Calu3 (cell line): ENCODE measurements around the gene RSPRY1. TPM values are rescaled to one million over a fixed set of nuclear protein-coding genes. Genes with fewer than 3 reads are reported as not detected.

ENCODE experiments used
- BruUV-seq: library from RNA; stranded (reverse); fragments of 400-500 nt; replicated peaks from 2 replicates; lab custom pipeline; 2021; lab: Mats Ljungman, UMichigan
- CTCF ChIA-PET: fragments of 300-600 bp; sonication (Branson Sonifier 250); formaldehyde crosslinking; loops from one replicate; lab custom pipeline; 2022; ENCODE audit warnings: antibody characterized with exemption; lab: Charles Lee
- DNase-seq: peaks from one replicate; pipeline ENCODE4 v3.0.0; 2022
- H3K27ac Mint-ChIP-seq: one replicate; pipeline ENCODE4 v1.8.0; 2022; ENCODE audit warnings: mixed read lengths; ENCODE audit not compliant: unreplicated experiment
- H3K27me3 Mint-ChIP-seq: one replicate; pipeline ENCODE4 v1.8.0; 2022; ENCODE audit warnings: mixed read lengths; ENCODE audit not compliant: unreplicated experiment
- H3K36me3 Mint-ChIP-seq: one replicate; pipeline ENCODE4 v1.8.0; 2022; ENCODE audit warnings: mild to moderate bottlenecking, moderate library complexity, mixed read lengths; ENCODE audit not compliant: insufficient read depth, unreplicated experiment
- H3K4me1 Mint-ChIP-seq: one replicate; pipeline ENCODE4 v1.8.0; 2022; ENCODE audit warnings: mild to moderate bottlenecking, low read depth, mixed read lengths; ENCODE audit not compliant: unreplicated experiment
- H3K4me3 Mint-ChIP-seq: one replicate; pipeline ENCODE4 v1.8.0; 2022; ENCODE audit warnings: mild to moderate bottlenecking, low read depth, moderate library complexity, mixed read lengths; ENCODE audit not compliant: unreplicated experiment
- H3K9me3 Mint-ChIP-seq: one replicate; pipeline ENCODE4 v1.8.0; 2022; ENCODE audit warnings: low read depth, mixed read lengths; ENCODE audit not compliant: unreplicated experiment
- intact Hi-C: fragments of 100-400 bp; cut with micrococcal nuclease; formaldehyde crosslinking; loops from one replicate; pipeline ENCODE4 v1.10.0; 2022; ENCODE audit not compliant: unreplicated experiment
- total RNA-seq: library from RNA; stranded (reverse); gene quantifications from 2 replicates; pipeline ENCODE4 v1.2.3, GENCODE V29; 2022
- TF ChIP-seq, protein P1 (sequence below): fragments of 200-600 bp; IDR thresholded peaks from one replicate; pipeline ENCODE4 v1.8.0; 2022; ENCODE audit warnings: antibody characterized with exemption; ENCODE audit not compliant: unreplicated experiment

RSPRY1 gene
- total RNA-seq, 1 experiment from 2014 or later, result 43.6 TPM

DNA sequence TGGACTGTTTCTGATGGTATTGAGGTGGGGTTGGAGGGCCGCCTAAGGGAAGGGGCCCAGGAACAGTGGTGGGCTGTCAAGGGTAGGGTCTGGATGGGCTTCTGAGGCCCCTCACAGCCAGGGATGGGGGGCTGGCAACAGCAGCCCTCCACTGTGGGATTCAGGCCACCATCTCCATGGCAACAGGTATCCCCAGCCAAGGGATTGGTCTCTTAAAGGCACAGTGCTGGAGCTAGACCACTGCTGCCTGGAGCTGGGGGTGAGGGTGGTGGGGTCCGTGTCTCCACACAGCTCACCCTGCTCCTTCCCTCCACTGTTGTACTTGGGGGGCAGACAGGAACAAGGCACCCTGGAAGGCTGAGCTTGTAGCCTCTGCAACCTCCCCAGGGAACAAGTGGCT lies 42.1 kb upstream of the RSPRY1 start:
- no peaks in the 10 kb centered on the region for H3K4me1 Mint-ChIP-seq
- H3K27ac Mint-ChIP-seq, result no peak overlapping the region
- no peaks in the 10 kb centered on the region for H3K9me3 Mint-ChIP-seq
- intact Hi-C loops, result no loop called here
- BruUV-seq, result no TSS peak
- no peak overlapping the region for H3K4me3 Mint-ChIP-seq
- no peak for DNase-seq
- H3K36me3 Mint-ChIP-seq, result peaks cover 6% of the 10 kb centered on the region
- TF ChIP-seq, protein P1, sequence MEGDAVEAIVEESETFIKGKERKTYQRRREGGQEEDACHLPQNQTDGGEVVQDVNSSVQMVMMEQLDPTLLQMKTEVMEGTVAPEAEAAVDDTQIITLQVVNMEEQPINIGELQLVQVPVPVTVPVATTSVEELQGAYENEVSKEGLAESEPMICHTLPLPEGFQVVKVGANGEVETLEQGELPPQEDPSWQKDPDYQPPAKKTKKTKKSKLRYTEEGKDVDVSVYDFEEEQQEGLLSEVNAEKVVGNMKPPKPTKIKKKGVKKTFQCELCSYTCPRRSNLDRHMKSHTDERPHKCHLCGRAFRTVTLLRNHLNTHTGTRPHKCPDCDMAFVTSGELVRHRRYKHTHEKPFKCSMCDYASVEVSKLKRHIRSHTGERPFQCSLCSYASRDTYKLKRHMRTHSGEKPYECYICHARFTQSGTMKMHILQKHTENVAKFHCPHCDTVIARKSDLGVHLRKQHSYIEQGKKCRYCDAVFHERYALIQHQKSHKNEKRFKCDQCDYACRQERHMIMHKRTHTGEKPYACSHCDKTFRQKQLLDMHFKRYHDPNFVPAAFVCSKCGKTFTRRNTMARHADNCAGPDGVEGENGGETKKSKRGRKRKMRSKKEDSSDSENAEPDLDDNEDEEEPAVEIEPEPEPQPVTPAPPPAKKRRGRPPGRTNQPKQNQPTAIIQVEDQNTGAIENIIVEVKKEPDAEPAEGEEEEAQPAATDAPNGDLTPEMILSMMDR, result no peak
- H3K27me3 Mint-ChIP-seq, result no peaks in the 10 kb centered on the region
- CTCF ChIA-PET, result no interaction called here

DNA sequence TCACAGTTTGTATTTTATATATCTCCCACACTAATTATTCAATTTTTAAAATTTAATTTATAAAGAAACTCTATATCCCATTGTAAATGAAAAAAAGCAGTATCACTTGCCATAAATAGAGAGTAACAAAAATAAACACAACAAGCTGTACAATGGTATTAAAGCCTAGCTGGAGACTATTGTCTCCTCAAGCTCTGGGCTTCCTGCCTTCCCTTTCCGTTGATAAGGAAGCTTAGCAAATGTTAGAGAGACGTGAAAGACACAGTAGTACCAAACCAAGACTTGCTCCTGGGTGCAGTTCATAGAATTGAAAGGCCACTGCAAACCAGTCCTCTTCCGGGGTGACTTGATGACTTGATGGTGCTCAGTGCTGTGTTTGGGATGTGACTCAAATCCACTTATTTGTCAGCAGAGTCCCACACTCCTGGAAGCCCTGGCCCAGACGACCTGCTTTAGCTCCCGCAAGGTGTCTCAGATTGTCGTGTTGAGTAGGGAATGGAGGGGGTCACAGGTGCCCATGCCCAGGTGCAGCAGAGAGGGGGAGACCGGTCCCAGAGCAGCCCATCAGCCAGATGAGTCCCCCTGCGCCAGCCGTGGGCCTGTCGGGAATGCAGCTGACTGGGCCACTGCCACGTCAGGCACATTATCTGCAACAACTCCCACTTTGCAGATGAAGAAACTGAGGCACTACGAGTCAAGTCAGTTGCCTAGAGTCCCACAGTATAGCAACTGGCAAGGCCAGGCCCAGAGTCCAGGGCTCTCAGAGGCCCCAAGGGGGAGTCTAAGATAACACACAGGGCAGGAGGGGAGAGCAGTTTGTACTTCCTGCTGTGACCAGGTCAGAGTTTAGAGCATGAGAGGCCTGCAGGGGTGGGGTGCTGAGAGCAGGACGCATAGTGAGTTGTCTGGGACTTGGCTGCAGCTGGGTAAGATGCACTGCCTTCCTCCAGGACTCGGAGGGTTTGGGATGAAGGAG lies 40.8 kb upstream of the RSPRY1 start:
- H3K9me3 Mint-ChIP-seq, result no peaks in the 10 kb centered on the region
- H3K4me1 Mint-ChIP-seq, result no peaks in the 10 kb centered on the region
- CTCF ChIA-PET, result no interaction called here
- no TSS peak for BruUV-seq
- intact Hi-C loops, result no loop called here
- no peak overlapping the region for H3K4me3 Mint-ChIP-seq
- no peaks in the 10 kb centered on the region for H3K27me3 Mint-ChIP-seq
- H3K27ac Mint-ChIP-seq, result peak overlapping the region; percentile 27
- no peak for DNase-seq
- peaks cover 6% of the 10 kb centered on the region for H3K36me3 Mint-ChIP-seq
- TF ChIP-seq, protein P1, result no peak

DNA sequence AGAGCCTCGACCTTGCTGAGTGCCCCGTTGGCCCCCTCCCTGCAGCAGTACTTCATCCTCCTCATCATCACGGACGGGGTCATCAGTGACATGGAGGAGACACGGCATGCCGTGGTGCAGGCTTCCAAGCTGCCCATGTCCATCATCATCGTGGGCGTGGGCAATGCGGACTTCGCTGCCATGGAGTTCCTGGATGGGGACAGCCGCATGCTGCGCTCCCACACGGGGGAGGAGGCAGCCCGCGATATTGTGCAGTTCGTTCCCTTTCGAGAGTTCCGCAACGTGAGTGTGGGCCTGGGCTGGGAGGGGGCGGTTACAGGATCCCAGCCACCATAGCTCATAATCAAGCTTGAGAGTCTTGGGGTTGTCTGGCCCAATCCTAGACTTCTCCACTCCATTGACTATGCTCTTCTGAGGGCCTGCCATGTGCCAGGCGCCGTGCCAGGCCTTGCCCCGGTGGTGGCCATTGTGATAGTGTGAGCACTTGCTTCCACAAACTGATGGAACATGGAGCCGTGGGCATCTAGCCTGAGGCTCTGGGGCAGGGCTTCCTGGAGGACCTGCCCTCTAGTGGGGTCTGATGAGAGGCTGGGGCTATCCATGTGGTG lies 40.0 kb upstream of the RSPRY1 start:
- Mint-ChIP-seq H3K36me3 (peaks cover 6% of the 10 kb centered on the region), H3K9me3 (no peaks in the 10 kb centered on the region), H3K4me3 (no peak overlapping the region), H3K27me3 (no peaks in the 10 kb centered on the region), H3K4me1 (no peaks in the 10 kb centered on the region), H3K27ac (no peak overlapping the region)
- TF ChIP-seq, protein P1, result no peak
- no peak for DNase-seq
- CTCF ChIA-PET, result no interaction called here
- intact Hi-C loops, result no loop called here
- no TSS peak for BruUV-seq

DNA sequence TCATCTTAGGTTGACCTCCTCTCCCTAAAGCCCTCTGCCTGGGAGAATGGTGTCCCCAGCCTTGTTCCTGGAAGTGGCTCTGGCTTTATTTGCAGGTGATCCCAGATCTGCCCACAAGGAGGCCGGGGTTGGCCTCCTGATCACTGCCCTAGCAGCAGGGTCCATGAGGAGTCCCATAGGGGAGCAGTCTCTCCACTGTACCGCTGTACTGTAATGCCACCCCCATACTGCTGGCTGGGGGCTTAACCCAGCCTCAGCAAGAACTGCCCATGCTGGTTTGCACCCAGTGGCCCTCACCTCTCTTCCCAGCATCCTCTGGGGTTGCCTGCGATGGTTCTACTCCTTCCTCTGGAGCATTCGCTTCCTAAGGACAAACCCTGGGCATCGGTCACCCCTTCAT lies 39.4 kb upstream of the RSPRY1 start:
- intact Hi-C loops, result no loop called here
- BruUV-seq, result no TSS peak
- CTCF ChIA-PET, result no interaction called here
- H3K4me3 Mint-ChIP-seq, result no peak overlapping the region
- no peaks in the 10 kb centered on the region for H3K27me3 Mint-ChIP-seq
- DNase-seq, result peak; percentile 43
- TF ChIP-seq, protein P1, result peak; percentile 29
- H3K27ac Mint-ChIP-seq, result no peak overlapping the region
- H3K36me3 Mint-ChIP-seq, result peaks cover 6% of the 10 kb centered on the region
- no peaks in the 10 kb centered on the region for H3K9me3 Mint-ChIP-seq
- no peaks in the 10 kb centered on the region for H3K4me1 Mint-ChIP-seq
